Measurements from ENCODE around the gene OPN1LW.

- TF ChIP-seq EZH2 (IDR thresholded peaks at IDR 0.05; ENCODE audit: borderline replicate concordance, low read length) (no peak), CTCF (IDR thresholded peaks at IDR 0.05; ENCODE audit: low read length) (peak; percentile 61)
Measured at GRCh38 chrX:154136627-154137161, 7.3 kb upstream of the OPN1LW start.

Data from OCI-LY1 (cell line).